Endometrium (tissue), 2 donors: ENCODE data around the gene AKAP9.
"Not testable (repeated sequence)": the region's sequence is repeated elsewhere in the genome, so short reads cannot be mapped to it uniquely, and the experiment has no call there.

Experiments used
- FAIRE-seq: peaks from 2 replicates; lab custom pipeline; 2012; peaks lifted over from hg19 to GRCh38; lab: Jason Lieb, UNC
- donor health status: control.
- donor health status: control.

Gene AKAP9

GRCh38 chr7:92010215-92010614 is 69.6 kb downstream of the AKAP9 start:
- FAIRE-seq = no peak

GRCh38 chr7:92013611-92014010 is 72.9 kb downstream of the AKAP9 start:
- FAIRE-seq = no peak

DNA sequence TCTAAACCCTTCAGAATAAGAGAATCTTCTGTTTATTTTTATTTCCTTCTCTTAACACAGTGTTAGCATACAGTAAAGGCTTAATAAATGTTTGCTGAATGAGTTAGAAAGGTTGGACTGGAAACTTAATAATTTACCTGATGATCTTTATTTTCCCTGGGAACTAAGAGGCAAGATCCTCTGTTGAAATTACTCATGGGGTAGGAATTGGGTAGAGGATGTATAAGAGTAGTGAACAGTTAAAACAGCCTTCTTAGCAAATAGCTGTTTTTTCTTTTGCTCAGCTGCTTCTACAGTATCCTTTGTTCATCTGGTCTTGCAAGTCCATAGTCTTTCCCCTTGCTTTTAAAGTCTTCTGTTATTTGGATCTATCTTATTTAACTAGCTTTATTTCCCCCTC is 80.0 kb downstream of the AKAP9 start:
- FAIRE-seq = no peak

- no peak for FAIRE-seq
Measured at GRCh38 chr7:92025260-92025659, 84.6 kb downstream of the AKAP9 start.

DNA sequence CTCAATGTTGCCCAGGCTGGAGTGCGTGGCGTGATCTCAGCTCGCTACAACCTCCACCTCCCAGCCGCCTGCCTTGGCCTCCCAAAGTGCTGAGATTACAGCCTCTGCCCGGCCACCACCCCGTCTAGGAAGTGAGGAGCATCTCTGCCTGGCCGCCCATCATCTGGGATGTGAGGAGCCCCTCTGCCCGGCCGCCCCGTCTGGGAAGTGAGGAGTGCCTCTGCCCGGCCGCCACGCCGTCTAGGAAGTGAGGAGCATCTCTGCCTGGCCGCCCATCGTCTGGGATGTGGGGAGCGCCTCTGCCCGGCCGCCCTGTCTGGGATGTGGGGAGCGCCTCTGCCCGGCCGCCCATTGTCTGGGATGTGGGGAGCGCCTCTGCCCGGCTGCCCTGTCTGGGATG is 86.0 kb downstream of the AKAP9 start:
- FAIRE-seq = not testable (repeated sequence)

GRCh38 chr7:92027128-92027527 is 86.5 kb downstream of the AKAP9 start:
- FAIRE-seq = not testable (repeated sequence)

DNA sequence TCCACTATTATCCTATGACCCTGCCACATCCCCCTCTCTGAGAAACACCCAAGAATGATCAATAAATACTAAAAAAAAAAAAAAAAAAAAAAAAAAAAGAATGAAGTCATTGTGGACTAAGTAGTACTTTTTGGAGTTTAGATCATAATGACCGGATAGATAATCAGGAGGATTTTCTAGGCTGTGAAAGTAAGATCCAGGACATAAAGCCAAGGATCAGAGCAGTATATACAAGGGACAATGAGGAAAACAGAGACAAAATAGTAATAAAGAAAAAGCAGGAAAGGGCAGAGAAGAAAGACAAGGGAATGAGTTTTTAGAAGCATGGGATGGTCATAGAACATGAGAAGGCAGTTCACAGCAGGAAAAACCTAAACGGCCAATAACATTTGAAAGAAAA is 87.6 kb downstream of the AKAP9 start:
- FAIRE-seq = no peak

GRCh38 chr7:92028686-92029085 is 88.0 kb downstream of the AKAP9 start:
- FAIRE-seq = no peak

DNA sequence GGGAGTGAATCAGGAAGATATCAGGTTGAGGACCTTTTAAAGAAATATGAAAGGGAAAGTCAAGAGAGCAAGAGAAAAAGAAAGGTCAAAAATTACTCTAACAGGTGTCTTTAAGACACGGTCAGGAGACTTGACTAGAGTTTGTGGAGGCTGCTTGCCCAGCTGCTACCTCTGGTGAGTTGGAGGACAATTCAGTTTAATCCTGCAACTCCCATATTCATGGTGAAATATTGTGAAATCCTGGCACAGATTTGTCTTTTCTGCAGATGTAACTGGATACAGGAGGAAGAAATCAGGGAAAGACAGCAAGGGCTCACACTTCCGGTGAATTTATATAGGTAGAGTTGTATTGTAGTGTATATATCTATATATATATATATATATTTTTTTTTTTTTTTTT is 93.5 kb downstream of the AKAP9 start:
- no peak for FAIRE-seq

- FAIRE-seq = peak; percentile 80
Measured at GRCh38 chr7:92035576-92035975, 94.9 kb downstream of the AKAP9 start.

DNA sequence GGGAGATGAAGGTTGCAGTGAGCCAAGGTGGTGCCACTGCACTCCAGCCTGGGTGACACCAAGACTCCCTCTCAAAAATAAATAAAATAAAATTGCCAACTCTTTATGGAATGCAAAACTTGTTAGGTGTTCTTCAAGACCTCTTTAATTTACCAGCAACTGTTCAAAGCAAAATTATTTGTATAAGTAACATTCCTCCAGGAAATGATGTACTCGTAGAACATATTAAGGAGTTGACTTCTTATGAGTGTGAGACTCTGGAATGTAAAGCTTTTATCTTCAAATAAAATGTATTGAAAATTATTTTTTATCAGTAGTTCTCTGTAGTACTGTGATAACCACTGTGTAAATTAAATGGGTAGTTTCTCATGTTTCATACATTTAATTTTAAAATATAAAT is 99.2 kb downstream of the AKAP9 start:
- FAIRE-seq = no peak

GRCh38 chr7:92042056-92042737 is 101.5 kb downstream of the AKAP9 start:
- FAIRE-seq = no peak

GRCh38 chr7:92043098-92043497 is 102.4 kb downstream of the AKAP9 start:
- FAIRE-seq = no peak

- no peak for FAIRE-seq
Measured at GRCh38 chr7:92043637-92044036, 103.0 kb downstream of the AKAP9 start.

DNA sequence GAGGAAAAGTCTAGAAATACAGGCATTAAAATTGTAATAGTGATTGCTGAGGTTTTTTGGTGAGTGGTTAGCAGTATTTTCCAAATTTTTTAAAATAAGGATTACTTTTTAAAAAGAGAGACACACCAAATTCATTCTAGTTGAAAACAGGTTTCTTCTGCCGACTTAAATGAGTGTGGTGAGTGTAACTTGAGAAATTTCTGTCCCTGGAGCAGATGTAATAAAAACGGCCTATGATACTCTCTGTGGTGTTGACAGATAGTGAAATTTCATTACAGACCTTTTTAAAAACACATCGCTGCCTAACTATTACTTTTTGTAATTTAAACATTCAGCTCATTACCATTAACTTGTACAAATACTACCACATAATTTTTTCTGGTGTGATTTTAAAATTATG is 103.5 kb downstream of the AKAP9 start:
- FAIRE-seq = no peak

DNA sequence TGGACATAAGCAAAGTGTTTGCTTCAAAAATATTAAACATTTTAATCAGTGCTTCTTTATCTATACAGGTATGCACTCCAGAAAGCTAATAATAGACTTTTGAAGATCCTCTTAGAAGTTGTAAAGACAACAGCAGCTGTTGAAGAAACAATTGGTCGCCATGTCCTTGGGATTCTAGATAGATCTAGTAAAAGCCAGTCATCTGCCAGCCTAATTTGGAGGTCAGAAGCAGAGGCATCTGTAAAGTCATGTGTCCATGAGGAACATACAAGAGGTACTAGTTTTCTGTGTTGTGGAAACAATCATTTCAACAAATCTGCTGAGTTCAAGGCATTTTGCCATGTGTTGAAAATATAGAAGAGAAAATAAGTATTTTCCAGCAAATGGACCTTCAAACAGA is 104.3 kb downstream of the AKAP9 start:
- FAIRE-seq = no peak

DNA sequence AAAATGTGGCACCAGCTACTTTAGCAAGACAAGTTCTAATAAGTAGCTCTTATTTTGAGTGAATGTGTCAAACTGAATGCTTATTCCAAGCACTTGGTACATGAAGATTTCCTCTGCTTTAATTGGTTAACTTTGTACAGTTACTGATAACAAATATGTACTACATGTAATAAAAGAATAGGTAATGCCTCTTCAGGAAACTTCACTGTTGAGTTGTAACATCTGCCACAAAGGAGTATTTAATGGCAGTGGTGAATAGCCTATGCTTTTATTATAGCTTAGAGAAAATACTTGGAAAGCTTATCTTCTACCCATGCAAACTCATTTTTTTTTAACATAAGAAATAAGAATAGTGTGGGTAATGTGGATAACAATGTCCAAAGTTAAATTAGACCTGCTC is 111.0 kb downstream of the AKAP9 start:
- FAIRE-seq = no peak

DNA sequence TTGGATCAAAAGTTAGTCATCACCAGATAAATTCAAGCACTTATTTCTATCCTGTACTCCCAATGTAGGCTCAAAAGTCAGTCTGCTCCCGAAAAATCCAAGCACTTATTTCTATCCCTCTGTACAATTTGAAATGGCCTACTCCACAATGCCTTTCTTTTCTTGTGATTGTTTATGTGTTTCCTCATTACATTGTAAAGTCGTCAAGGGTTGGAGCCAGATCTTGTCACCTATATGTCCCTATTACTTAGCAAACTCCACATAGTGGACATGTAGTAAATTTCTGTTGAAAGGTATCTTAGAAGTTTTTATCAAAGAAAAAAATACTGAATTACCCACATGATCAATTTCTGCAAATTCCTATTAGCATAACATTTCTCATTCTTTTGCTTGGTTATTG is 111.5 kb downstream of the AKAP9 start:
- no peak for FAIRE-seq

- no peak for FAIRE-seq
Measured at GRCh38 chr7:92052684-92053083, 112.0 kb downstream of the AKAP9 start.

GRCh38 chr7:92053312-92053711 is 112.7 kb downstream of the AKAP9 start:
- FAIRE-seq = no peak

- no peak for FAIRE-seq
Measured at GRCh38 chr7:92056286-92056685, 115.6 kb downstream of the AKAP9 start.

GRCh38 chr7:92057375-92057774 is 116.7 kb downstream of the AKAP9 start:
- peak; percentile 63 for FAIRE-seq

DNA sequence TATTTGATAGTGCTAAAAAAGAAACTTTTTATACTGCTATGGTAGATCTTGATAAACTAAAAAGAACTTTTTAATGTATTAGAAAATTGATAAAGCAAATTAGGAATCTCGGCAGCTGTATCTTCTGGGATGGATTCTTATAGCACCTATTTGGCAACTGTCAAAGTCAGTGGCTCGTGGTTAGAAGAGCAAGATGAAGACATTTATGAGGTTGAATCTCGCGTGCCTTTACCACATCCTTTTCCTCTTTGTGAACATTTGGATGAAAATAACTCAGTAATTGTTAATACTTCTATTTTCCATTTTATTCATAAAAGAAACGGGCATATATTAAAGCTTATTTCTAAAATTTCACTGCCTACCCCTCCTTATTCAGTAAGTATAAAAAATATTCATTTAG is 117.4 kb downstream of the AKAP9 start:
- FAIRE-seq = no peak

DNA sequence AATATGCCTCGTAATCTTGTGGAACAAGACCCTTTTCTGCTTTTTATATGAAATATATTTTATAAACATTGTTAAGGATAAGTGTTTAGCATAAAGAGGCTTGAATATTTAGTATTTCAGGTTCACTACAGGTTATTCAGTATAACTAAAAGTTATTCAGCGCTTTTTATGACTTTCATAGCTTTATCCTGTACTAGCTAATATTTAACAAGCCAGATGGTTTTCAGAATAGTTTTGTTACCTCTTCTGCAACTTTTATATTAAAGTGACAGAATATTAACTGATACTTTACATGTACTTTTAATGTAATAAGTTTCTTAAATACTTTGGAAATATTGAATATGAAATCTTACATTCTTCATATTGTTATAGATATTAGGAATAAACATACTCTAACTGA is 118.2 kb downstream of the AKAP9 start:
- FAIRE-seq = peak; percentile 37

DNA sequence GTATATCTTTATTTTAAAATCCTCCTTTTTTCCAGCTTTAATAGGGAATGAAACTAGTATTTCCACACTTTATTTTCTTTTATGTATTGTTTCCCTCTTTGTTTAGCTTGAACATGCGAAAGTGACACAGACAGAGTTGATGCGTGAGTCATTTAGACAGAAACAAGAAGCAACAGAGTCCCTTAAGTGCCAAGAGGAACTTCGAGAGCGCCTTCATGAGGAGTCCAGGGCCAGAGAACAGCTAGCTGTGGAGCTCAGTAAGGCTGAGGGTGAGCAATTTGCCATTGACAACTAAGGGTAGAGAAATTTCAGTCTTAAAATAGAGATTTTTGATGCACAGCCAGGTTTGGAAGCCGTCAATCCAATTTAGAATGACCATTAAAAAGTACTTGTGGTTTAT is 120.5 kb downstream of the AKAP9 start:
- no peak for FAIRE-seq
